Measurements from ENCODE around the gene NUDC.
"Not testable (repeated sequence)": the region's sequence is repeated elsewhere in the genome, so short reads cannot be mapped to it uniquely, and the experiment has no call there.

The NUDC gene

GRCh38 chr1:26951821-26952497, 30.4 kb downstream of the NUDC start:
- DNase-seq = no peak

GRCh38 chr1:26953374-26953773, 31.8 kb downstream of the NUDC start:
- DNase-seq = no peak

- DNase-seq = no peak
Measured at GRCh38 chr1:26956321-26956720, 34.8 kb downstream of the NUDC start.

GRCh38 chr1:26957306-26957705, 35.8 kb downstream of the NUDC start:
- DNase-seq = no peak

- DNase-seq = no peak
Measured at GRCh38 chr1:26959270-26959669, 37.7 kb downstream of the NUDC start.

- peak; percentile 62 for DNase-seq
Measured at GRCh38 chr1:26959722-26960624, 38.4 kb downstream of the NUDC start, which contains the start of gene KDF1. Gene KDF1 (minus strand): TSS chr1:26960468. CDS start chr1:26952380, 8,088 bp downstream.

GRCh38 chr1:26960625-26960966, 39.1 kb downstream of the NUDC start:
- no peak for DNase-seq

GRCh38 chr1:26961826-26962225, 40.3 kb downstream of the NUDC start:
- DNase-seq = no peak

- no peak for DNase-seq
Measured at GRCh38 chr1:26965213-26965612, 43.7 kb downstream of the NUDC start.

GRCh38 chr1:26965628-26966027, 44.1 kb downstream of the NUDC start:
- no peak for DNase-seq

GRCh38 chr1:26970810-26971209, 49.3 kb downstream of the NUDC start:
- no peak for DNase-seq

GRCh38 chr1:26971590-26971989, 50.0 kb downstream of the NUDC start:
- no peak for DNase-seq

- DNase-seq = no peak
Measured at GRCh38 chr1:26972390-26972789, 50.8 kb downstream of the NUDC start.

- DNase-seq = no peak
Measured at GRCh38 chr1:26972821-26973220, 51.3 kb downstream of the NUDC start.

GRCh38 chr1:26976621-26977510, 55.3 kb downstream of the NUDC start:
- no peak for DNase-seq

- no peak for DNase-seq
Measured at GRCh38 chr1:26978901-26979300, 57.4 kb downstream of the NUDC start.

- no peak for DNase-seq
Measured at GRCh38 chr1:26981146-26981846, 59.8 kb downstream of the NUDC start.

- DNase-seq = no peak
Measured at GRCh38 chr1:26983863-26984262, 62.3 kb downstream of the NUDC start.

GRCh38 chr1:26984291-26984690, 62.7 kb downstream of the NUDC start:
- DNase-seq = no peak

- no peak for DNase-seq
Measured at GRCh38 chr1:26986658-26987057, 65.1 kb downstream of the NUDC start.

GRCh38 chr1:26989403-26990109, 68.0 kb downstream of the NUDC start:
- not testable (repeated sequence) for DNase-seq
